Measurements from ENCODE around the gene TACO1.

DNA sequence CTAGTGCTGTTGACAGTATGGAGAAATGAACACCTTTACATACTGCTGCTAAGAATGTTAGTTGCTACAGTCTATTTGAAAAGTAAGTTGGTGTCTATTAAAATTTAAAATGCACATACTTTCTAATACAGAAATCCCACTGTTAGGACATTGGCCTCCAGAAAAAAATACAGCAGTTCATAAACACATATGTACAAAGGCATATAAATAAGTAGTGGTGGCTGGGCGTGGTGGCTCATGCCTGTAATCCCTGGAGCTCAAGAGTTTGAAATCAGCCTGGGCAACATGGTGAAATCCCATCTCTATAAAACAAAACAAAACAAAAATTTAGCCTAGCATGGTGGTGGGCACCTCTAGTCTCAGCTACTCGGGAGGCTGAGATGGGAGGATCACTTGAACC, 37.4 kb upstream of the TACO1 start:
- TF ChIP-seq, protein P1, sequence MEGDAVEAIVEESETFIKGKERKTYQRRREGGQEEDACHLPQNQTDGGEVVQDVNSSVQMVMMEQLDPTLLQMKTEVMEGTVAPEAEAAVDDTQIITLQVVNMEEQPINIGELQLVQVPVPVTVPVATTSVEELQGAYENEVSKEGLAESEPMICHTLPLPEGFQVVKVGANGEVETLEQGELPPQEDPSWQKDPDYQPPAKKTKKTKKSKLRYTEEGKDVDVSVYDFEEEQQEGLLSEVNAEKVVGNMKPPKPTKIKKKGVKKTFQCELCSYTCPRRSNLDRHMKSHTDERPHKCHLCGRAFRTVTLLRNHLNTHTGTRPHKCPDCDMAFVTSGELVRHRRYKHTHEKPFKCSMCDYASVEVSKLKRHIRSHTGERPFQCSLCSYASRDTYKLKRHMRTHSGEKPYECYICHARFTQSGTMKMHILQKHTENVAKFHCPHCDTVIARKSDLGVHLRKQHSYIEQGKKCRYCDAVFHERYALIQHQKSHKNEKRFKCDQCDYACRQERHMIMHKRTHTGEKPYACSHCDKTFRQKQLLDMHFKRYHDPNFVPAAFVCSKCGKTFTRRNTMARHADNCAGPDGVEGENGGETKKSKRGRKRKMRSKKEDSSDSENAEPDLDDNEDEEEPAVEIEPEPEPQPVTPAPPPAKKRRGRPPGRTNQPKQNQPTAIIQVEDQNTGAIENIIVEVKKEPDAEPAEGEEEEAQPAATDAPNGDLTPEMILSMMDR (conservative IDR thresholded peaks at IDR 0.05; ENCODE audit: low read depth, low read length), result no peak
- no peak for TF ChIP-seq EZH2 (IDR thresholded peaks at IDR 0.05; ENCODE audit: borderline replicate concordance, low read depth, low read length, poor library complexity, severe bottlenecking)
